ENCODE data around the gene GMCL1. TPM values are rescaled to one million over a fixed set of nuclear protein-coding genes. Genes with fewer than 3 reads are reported as not detected.

The GMCL1 gene
- total and polyA plus RNA-seq, 3 experiments from 2014 or later: 15.5 to 38.4 (median 17.6) TPM

- H3K27me3 Mint-ChIP-seq: no peaks in the 10 kb centered on the region
- Histone ChIP-seq H3K27me3 (ENCODE audit: insufficient read depth, low read length, poor library complexity, severe bottlenecking) (no peaks in the 10 kb centered on the region), H3K4me3 (ENCODE audit: low read length) (no peak overlapping the region), H3K9me3 (ENCODE audit: low read length) (no peaks in the 10 kb centered on the region), H3K36me3 (ENCODE audit: insufficient read depth, low read length) (no peaks in the 10 kb centered on the region), H3K4me1 (ENCODE audit: insufficient read depth, low read length) (no peaks in the 10 kb centered on the region), H3K27ac (ENCODE audit: low read depth, low read length) (no peak overlapping the region)
- no peak for DNase-seq
- H3K36me3 Mint-ChIP-seq: peaks cover 5 to 10% (median 5%) of the 10 kb centered on the region in 3 donors
- POLR2A ChIA-PET: no interaction called here
- peak overlapping the region in 5 of 8 donors; percentile 29 to 82 (median 43) for H3K27ac Mint-ChIP-seq
- CTCF ChIA-PET: interaction anchor here (1.4 to 2.0 kb wide), 3 partner anchors 14 to 65 kb away, joined by 3 to 4 read pairs (median 4); no protein-coding TSS in a partner anchor
- H3K4me1 Mint-ChIP-seq: peaks cover 12 to 17% (median 13%) of the 10 kb centered on the region in 3 donors
- peak overlapping the region in 5 of 7 donors; percentile 45 to 62 (median 58) for H3K4me3 Mint-ChIP-seq
- no peaks in the 10 kb centered on the region for H3K9me3 Mint-ChIP-seq
These were observed 39.5 kb upstream of the GMCL1 start for GRCh38 chr2:69789772-69790600.

DNA sequence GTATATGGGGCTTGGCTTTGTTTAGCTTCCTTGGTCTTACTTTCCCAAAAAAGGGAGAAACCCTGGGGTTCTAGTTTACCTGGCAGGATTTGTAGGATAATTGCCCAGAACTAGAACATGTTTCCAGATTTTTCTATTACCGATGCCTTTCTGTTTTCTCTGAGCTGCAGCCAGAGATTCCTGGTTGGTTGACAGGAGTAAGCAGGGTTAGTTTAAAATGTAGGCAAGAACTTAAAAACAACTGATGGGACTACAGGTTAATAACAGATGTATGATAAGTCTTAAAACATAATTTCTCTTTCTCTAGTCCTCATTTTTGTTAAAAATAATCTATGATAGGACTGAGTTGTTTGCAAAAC, 38.9 kb upstream of the GMCL1 start:
- no peaks in the 10 kb centered on the region for H3K9me3 Mint-ChIP-seq
- H3K4me3 Mint-ChIP-seq: no peak overlapping the region
- Histone ChIP-seq H3K27ac (ENCODE audit: low read depth, low read length) (no peak overlapping the region), H3K36me3 (ENCODE audit: insufficient read depth, low read length) (no peaks in the 10 kb centered on the region), H3K27me3 (ENCODE audit: insufficient read depth, low read length, poor library complexity, severe bottlenecking) (no peaks in the 10 kb centered on the region), H3K4me1 (ENCODE audit: insufficient read depth, low read length) (no peaks in the 10 kb centered on the region), H3K4me3 (ENCODE audit: low read length) (no peak overlapping the region), H3K9me3 (ENCODE audit: low read length) (no peaks in the 10 kb centered on the region)
- DNase-seq: no peak
- CTCF ChIA-PET: interaction anchor here (1.4 to 2.0 kb wide), 3 partner anchors 15 to 66 kb away, joined by 3 to 4 read pairs (median 4); no protein-coding TSS in a partner anchor
- no peak overlapping the region for H3K27ac Mint-ChIP-seq
- H3K4me1 Mint-ChIP-seq: peaks cover 12 to 17% (median 13%) of the 10 kb centered on the region in 3 donors
- POLR2A ChIA-PET: no interaction called here
- H3K27me3 Mint-ChIP-seq: no peaks in the 10 kb centered on the region
- peaks cover 2 to 10% (median 5%) of the 10 kb centered on the region in 3 donors for H3K36me3 Mint-ChIP-seq

DNA sequence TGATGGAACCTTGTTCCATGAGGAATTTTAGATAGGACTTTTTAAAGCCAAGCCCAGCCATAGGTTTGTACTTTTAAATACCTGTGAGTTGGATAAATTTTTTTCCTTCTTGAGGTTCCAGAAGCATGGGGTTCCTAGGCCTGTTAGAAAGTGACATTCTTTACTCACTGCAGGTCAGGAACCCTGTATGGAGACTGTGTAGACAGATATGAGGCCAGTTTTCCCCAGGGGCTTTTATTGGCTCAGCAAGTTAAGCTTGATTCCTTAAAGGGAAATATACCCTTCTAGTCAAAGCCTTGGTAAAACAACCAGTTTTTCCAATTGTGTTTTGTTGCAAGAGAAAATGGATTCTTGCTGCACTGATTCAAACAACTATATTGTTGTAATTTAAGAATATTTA, 38.4 kb upstream of the GMCL1 start:
- Mint-ChIP-seq H3K27ac (no peak overlapping the region), H3K4me3 (no peak overlapping the region), H3K4me1 (peaks cover 12 to 17% (median 13%) of the 10 kb centered on the region in 3 donors), H3K9me3 (no peaks in the 10 kb centered on the region), H3K36me3 (peaks cover 0 to 10% (median 5%) of the 10 kb centered on the region in 3 donors), H3K27me3 (no peaks in the 10 kb centered on the region)
- no peak for DNase-seq
- Histone ChIP-seq H3K4me3 (ENCODE audit: low read length) (no peak overlapping the region), H3K36me3 (ENCODE audit: insufficient read depth, low read length) (no peaks in the 10 kb centered on the region), H3K27me3 (ENCODE audit: insufficient read depth, low read length, poor library complexity, severe bottlenecking) (no peaks in the 10 kb centered on the region), H3K27ac (ENCODE audit: low read depth, low read length) (no peak overlapping the region), H3K9me3 (ENCODE audit: low read length) (no peaks in the 10 kb centered on the region), H3K4me1 (ENCODE audit: insufficient read depth, low read length) (no peaks in the 10 kb centered on the region)
- CTCF ChIA-PET: interaction anchor here (2.0 kb wide), 1 partner anchor 66 kb away, joined by 4 read pairs; no protein-coding TSS in a partner anchor
- POLR2A ChIA-PET: no interaction called here

GRCh38 chr2:69796174-69796573, 33.3 kb upstream of the GMCL1 start:
- H3K27me3 Mint-ChIP-seq: no peaks in the 10 kb centered on the region
- H3K4me3 ChIP-seq (ENCODE audit: low read length): no peak overlapping the region

GRCh38 chr2:69797235-69797634, 32.2 kb upstream of the GMCL1 start:
- Histone ChIP-seq H3K4me3 (ENCODE audit: low read length) (no peak overlapping the region), H3K4me1 (ENCODE audit: insufficient read depth, low read length) (no peaks in the 10 kb centered on the region), H3K27ac (ENCODE audit: low read depth, low read length) (no peak overlapping the region), H3K9me3 (ENCODE audit: low read length) (no peaks in the 10 kb centered on the region), H3K27me3 (ENCODE audit: insufficient read depth, low read length, poor library complexity, severe bottlenecking) (no peaks in the 10 kb centered on the region), H3K36me3 (ENCODE audit: insufficient read depth, low read length) (no peaks in the 10 kb centered on the region)
- H3K27ac Mint-ChIP-seq: no peak overlapping the region
- DNase-seq: no peak
- ChIA-PET CTCF (no interaction called here), POLR2A (no interaction called here)
- no peak overlapping the region for H3K4me3 Mint-ChIP-seq
- H3K27me3 Mint-ChIP-seq: no peaks in the 10 kb centered on the region
- H3K4me1 Mint-ChIP-seq: peaks cover 0 to 7% (median 4%) of the 10 kb centered on the region in 3 donors
- no peaks in the 10 kb centered on the region for H3K9me3 Mint-ChIP-seq
- peaks cover 0 to 4% (median 3%) of the 10 kb centered on the region in 3 donors for H3K36me3 Mint-ChIP-seq

More at GRCh38 chr2:69796174-69796573, 33.3 kb upstream of the GMCL1 start:
- H3K4me1 Mint-ChIP-seq: peaks cover 0 to 7% (median 4%) of the 10 kb centered on the region in 3 donors
- peak overlapping the region in 1 of 8 donors; percentile 57 for H3K27ac Mint-ChIP-seq
- Histone ChIP-seq H3K27ac (ENCODE audit: low read depth, low read length) (no peak overlapping the region), H3K9me3 (ENCODE audit: low read length) (no peaks in the 10 kb centered on the region), H3K27me3 (ENCODE audit: insufficient read depth, low read length, poor library complexity, severe bottlenecking) (no peaks in the 10 kb centered on the region), H3K4me1 (ENCODE audit: insufficient read depth, low read length) (no peaks in the 10 kb centered on the region), H3K36me3 (ENCODE audit: insufficient read depth, low read length) (no peaks in the 10 kb centered on the region)
- no peaks in the 10 kb centered on the region for H3K9me3 Mint-ChIP-seq
- no peak overlapping the region for H3K4me3 Mint-ChIP-seq
- POLR2A ChIA-PET: no interaction called here
- no peak for DNase-seq
- CTCF ChIA-PET: no interaction called here
- peaks cover 0 to 4% (median 3%) of the 10 kb centered on the region in 3 donors for H3K36me3 Mint-ChIP-seq

DNA sequence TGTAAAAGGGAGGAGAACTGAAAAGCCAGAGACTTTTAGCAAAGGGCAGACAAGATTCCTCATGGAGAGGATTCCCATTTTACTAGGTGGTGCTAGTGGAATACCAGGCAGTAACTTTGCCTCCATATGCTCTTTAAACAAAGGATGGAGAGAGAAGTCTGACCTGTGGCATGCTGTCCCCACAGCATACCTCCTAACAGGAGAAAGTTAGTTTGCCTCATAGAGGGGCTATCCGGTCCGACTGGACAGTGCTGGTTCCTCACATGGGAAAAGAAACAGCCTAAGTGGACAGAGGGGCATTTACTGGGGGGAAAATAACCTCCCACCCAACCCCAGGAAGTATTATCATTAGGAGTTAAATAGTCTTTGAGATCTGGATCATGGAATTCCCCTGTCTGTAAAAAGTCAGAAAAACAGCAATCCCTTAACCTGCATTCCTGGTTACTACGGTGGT, 31.6 kb upstream of the GMCL1 start:
- ChIA-PET POLR2A (no interaction called here), CTCF (no interaction called here)
- H3K27ac Mint-ChIP-seq: peak overlapping the region in 1 of 8 donors; percentile 45
- Histone ChIP-seq H3K9me3 (ENCODE audit: low read length) (no peaks in the 10 kb centered on the region), H3K27ac (ENCODE audit: low read depth, low read length) (no peak overlapping the region), H3K27me3 (ENCODE audit: insufficient read depth, low read length, poor library complexity, severe bottlenecking) (no peaks in the 10 kb centered on the region), H3K4me1 (ENCODE audit: insufficient read depth, low read length) (no peaks in the 10 kb centered on the region), H3K4me3 (ENCODE audit: low read length) (no peak overlapping the region), H3K36me3 (ENCODE audit: insufficient read depth, low read length) (no peaks in the 10 kb centered on the region)
- no peak for DNase-seq
- H3K9me3 Mint-ChIP-seq: no peaks in the 10 kb centered on the region
- peaks cover 0 to 4% (median 3%) of the 10 kb centered on the region in 3 donors for H3K36me3 Mint-ChIP-seq
- no peak overlapping the region for H3K4me3 Mint-ChIP-seq
- no peaks in the 10 kb centered on the region for H3K27me3 Mint-ChIP-seq
- H3K4me1 Mint-ChIP-seq: peaks cover 0 to 7% (median 4%) of the 10 kb centered on the region in 3 donors

DNA sequence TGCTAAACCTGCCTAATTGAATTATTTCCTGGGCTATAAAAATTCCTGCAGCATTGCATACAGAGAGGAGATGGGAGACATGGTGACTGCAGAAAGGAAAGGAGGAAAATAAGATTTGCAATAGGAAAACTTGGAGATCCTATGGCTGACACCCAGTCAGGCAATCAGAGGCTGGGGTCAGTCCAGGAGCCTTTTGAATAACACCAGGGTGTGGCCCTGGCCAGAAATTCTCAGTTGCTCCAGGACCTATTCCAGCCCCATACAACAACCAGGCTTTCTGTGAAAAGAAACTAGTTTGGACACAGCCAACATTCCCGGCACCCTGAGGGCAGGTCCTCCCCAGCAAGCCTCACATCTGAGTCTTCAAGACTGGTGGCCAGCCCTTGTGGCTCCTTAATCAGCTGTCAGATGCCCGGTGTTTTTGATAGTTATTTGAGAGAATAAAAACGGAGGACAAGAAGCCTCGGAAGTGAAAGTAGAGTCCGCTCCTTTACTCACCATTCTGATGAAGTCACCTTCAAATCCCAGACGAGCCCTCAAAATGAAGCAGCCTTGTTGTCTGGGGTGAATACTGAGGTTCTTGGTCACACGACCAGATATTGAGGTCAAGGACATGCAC, 31.1 kb upstream of the GMCL1 start:
- Mint-ChIP-seq H3K27me3 (no peaks in the 10 kb centered on the region), H3K4me3 (peak overlapping the region in 3 of 7 donors; percentile 5 to 52 (median 18)), H3K9me3 (no peaks in the 10 kb centered on the region), H3K36me3 (peaks cover 0 to 4% (median 3%) of the 10 kb centered on the region in 3 donors), H3K4me1 (peaks cover 3 to 9% (median 8%) of the 10 kb centered on the region in 3 donors), H3K27ac (peak overlapping the region in 2 of 8 donors; percentile 17 to 75)
- POLR2A ChIA-PET: no interaction called here
- Histone ChIP-seq H3K4me3 (ENCODE audit: low read length) (no peak overlapping the region), H3K27me3 (ENCODE audit: insufficient read depth, low read length, poor library complexity, severe bottlenecking) (no peaks in the 10 kb centered on the region), H3K27ac (ENCODE audit: low read depth, low read length) (no peak overlapping the region), H3K9me3 (ENCODE audit: low read length) (no peaks in the 10 kb centered on the region), H3K36me3 (ENCODE audit: insufficient read depth, low read length) (no peaks in the 10 kb centered on the region), H3K4me1 (ENCODE audit: insufficient read depth, low read length) (no peaks in the 10 kb centered on the region)
- no peak for DNase-seq
- CTCF ChIA-PET: no interaction called here

Measured in CD8-positive, alpha-beta memory T cell (primary cell).